ENCODE results near the gene NAPB.

NAPB gene

DNA sequence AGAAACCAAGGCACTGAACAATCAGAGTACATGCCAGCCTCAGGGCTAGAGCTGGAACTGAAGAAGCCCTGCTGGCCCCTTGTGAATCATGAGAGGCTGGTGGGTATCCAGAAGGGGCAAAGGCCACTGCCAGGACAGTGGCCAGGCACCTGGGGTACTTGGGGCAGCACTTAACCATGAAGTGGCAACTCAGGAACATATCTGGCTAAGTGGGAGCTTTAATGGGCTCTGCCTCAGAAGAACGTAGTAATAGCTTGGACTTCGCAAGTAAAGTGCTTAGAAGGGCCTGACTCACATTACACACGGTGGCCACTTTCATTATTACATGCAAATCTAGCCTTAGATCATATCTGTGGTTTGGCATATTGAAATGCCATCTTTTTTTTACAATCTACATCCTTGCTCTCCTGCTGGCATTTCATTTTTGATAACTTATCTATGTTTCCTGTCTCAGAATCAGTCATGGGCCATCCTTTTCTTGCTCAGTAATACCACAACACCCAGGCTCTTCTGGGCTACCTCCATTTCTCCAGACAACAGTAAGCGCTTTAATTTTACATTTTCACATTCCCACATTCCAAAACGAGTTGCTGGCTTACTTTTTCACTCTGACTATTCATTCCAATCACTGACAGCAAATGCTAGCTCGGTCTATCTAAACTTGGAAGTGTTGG is 21.6 kb downstream of the NAPB start:
- DNase-seq (ENCODE audit: low read depth), result no peak
- no peak overlapping the region for H3K4me3 ChIP-seq (ENCODE audit: low read depth, low read length)
- TF ChIP-seq, protein P1, sequence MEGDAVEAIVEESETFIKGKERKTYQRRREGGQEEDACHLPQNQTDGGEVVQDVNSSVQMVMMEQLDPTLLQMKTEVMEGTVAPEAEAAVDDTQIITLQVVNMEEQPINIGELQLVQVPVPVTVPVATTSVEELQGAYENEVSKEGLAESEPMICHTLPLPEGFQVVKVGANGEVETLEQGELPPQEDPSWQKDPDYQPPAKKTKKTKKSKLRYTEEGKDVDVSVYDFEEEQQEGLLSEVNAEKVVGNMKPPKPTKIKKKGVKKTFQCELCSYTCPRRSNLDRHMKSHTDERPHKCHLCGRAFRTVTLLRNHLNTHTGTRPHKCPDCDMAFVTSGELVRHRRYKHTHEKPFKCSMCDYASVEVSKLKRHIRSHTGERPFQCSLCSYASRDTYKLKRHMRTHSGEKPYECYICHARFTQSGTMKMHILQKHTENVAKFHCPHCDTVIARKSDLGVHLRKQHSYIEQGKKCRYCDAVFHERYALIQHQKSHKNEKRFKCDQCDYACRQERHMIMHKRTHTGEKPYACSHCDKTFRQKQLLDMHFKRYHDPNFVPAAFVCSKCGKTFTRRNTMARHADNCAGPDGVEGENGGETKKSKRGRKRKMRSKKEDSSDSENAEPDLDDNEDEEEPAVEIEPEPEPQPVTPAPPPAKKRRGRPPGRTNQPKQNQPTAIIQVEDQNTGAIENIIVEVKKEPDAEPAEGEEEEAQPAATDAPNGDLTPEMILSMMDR (IDR thresholded peaks at IDR 0.05; ENCODE audit: control insufficient read depth, extremely low read depth, insufficient read depth), result no peak

DNA sequence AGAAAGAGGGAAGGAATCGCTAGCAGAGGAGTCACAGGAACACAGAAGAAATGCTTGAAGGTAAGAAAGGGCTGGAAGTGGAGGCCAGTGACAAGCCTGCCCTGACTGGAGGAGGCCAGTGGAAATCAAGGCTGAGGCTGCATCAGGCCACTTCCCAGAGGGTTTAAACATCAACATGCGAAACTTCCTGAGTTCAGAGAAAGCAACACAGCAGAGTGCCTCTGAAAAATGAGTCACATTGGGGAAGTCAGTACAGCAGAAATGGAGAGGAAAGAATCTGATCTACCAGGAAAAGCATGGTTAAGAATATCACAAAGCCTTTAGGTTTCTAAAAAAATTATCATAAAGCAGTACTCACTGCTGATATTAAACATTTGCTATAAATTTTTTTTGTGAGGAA is 23.3 kb downstream of the NAPB start:
- DNase-seq (ENCODE audit: low read depth), result no peak
- TF ChIP-seq, protein P1 (IDR thresholded peaks at IDR 0.05; ENCODE audit: control insufficient read depth, extremely low read depth, insufficient read depth), result no peak

DNA sequence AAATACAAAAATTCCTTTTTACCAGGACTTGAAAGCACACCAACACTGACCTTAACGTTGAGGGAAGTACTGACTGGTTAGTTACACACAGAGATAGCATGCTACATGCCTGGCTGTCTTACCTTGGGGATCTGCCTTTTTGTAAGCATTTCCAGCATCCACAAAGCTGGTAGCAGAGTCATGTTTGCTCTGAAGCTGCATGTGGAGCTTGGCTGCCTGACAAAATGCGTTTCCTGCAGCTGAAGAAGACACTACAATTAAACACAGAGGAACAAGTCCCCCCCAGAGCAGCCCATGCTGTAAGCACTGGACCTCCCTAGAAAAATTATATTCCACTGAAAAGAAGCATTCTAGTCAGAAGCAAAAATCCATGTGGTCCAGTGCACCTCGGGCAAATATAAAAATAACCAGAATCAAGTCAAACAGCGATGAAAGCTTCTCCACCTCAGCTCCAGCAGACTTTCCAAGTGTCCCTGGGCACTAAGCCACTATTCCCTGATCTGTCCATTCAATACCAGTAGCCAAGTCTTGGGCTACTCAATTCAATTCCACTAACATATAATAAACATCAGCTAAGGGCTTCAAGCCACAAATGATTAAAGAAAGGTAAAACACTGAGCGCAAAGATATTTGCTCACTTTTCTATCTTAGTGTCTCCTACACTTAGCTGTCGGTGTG is 24.2 kb downstream of the NAPB start:
- TF ChIP-seq, protein P1 (IDR thresholded peaks at IDR 0.05; ENCODE audit: control insufficient read depth, extremely low read depth, insufficient read depth), result no peak
- no peak overlapping the region for H3K4me3 ChIP-seq (ENCODE audit: low read depth, low read length)
- peak; percentile 66 for DNase-seq (ENCODE audit: low read depth)

More for the DNA sequence above, 23.3 kb downstream of the NAPB start:
- no peak overlapping the region for H3K4me3 ChIP-seq (ENCODE audit: low read depth, low read length)

DNA sequence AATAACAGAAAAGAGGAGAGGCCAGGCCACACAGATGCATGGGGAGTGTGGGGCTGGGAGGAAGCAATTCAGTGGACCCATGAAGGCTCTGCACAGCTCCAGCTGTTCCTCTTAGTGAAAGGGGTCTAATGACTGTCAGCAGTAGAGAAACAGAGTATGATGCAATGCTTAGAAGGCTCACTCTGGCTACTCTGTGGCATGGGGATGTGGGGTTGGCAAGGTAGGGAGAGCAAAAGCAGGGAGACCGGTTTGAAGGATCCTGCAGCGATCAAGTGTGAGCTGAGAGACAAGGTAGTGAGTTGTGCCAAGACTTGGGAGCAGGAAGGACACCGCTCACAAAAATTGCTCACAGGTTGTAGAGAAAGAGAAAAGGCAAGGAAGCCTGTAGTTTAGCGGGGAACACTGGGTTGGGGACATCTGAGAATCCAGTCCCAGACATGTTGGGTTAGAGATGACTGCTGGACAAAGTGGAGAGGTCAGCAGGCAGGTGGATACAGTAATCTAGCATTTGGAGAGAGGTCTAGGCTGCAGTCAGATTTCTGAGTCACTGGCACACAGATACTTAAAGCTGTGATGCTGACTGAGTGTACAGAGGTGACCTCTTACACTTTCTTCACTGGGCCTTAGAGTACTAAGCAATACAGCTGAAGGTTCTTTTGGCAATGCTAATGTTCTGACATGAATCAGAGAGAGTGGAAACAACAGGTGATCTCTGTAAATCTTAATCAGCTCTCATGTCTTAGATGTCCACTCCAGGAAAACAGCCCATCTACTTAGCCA is 27.1 kb downstream of the NAPB start:
- TF ChIP-seq, protein P1 (IDR thresholded peaks at IDR 0.05; ENCODE audit: control insufficient read depth, extremely low read depth, insufficient read depth), result no peak
- peak; percentile 67 for DNase-seq (ENCODE audit: low read depth)
- H3K4me3 ChIP-seq (ENCODE audit: low read depth, low read length), result no peak overlapping the region

DNA sequence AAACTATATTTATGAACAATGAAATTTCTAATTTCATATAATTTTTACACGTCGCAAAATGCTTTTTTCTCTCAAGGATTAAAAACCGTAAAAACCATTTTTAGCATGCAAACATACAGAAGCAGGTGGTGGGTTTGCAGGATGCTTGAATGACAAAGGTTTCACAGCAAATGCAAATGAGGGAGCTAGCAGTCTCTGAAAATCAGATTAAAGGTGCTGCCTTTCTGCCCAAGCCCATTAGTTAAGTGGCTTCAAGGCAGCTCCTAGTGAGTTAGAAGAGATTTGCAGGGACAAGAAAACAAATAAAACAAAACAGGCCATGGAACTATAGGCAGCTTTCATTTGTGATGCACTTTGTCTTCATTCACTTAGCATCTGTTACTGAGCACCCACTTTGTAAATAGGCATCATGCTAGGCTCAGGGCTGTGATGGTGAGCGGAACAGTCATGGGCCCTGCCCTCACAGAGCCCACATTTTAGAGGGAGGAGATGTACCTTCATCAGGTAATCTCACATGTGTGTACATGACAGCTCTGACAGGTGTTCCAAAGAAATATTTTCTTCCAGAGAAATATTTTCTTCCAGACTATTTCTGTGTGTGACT is 29.5 kb downstream of the NAPB start:
- DNase-seq (ENCODE audit: low read depth), result no peak
- TF ChIP-seq, protein P1 (IDR thresholded peaks at IDR 0.05; ENCODE audit: control insufficient read depth, extremely low read depth, insufficient read depth), result no peak

DNA sequence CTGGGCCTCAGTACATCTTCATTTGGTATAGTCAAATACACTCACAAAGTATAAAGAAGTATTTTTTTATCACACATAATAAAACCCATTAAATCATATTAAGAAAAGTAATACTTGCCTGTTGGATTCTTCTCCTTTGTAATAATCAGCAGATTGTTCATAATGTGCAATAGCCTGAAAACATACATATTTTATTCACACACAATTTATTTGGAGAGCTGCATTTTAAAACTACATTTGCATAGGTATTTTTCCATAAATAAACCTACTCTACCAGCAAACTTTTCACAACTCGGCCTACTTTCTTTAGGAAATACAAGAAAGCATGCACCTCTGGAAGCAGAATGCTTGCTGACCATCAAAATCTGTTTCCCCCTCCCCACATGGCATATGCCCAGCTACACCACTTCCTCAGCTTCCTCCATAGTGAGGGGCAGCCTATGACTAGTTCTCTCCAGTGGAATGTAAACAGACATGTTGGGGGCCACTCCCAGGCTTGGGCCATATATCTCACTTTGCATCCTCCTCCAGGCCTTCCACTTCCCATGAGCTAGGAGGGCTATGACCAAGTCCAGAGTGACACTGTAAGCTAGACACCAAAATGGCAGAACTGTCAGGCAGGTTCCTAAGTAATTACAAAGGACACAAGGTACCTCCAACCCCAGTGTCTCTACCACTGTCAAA is 31.1 kb downstream of the NAPB start:
- no peak for DNase-seq (ENCODE audit: low read depth)
- TF ChIP-seq, protein P1 (IDR thresholded peaks at IDR 0.05; ENCODE audit: control insufficient read depth, extremely low read depth, insufficient read depth), result no peak
- no peak overlapping the region for H3K4me3 ChIP-seq (ENCODE audit: low read depth, low read length)

More for the DNA sequence above, 29.5 kb downstream of the NAPB start:
- H3K4me3 ChIP-seq (ENCODE audit: low read depth, low read length), result no peak overlapping the region

Data from LNCaP clone FGC (cell line).